HepG2 (cell line): ENCODE data around the gene ACSF3. TPM values are rescaled to one million over a fixed set of nuclear protein-coding genes. Genes with fewer than 3 reads are reported as not detected.

Experiments used
- AGO1 ChIP-seq: fragments of 200-400 bp; formaldehyde crosslinking; IDR thresholded peaks from 2 replicates; pipeline ENCODE4 v1.6.1; 2017; ENCODE audit warnings: mild to moderate bottlenecking, low read depth, low read length, moderate library complexity; ENCODE audit not compliant: poor library complexity, severe bottlenecking
- AGO2 ChIP-seq: fragments of 200-400 bp; formaldehyde crosslinking; optimal IDR thresholded peaks from 2 replicates; pipeline ENCODE3; 2017; ENCODE audit warnings: mild to moderate bottlenecking, low read depth, low read length, moderate library complexity
- ELF3 ChIP-seq: IDR thresholded peaks from 2 replicates; pipeline ENCODE4 v1.6.1; 2016; ENCODE audit warnings: missing genetic modification reagents, missing compliant biosample characterization
- EZH2 ChIP-seq: conservative IDR thresholded peaks from 2 replicates; pipeline ENCODE4 v1.6.1; 2012; ENCODE audit warnings: mild to moderate bottlenecking, low read depth, low read length, moderate library complexity
- GFI1 ChIP-seq: sonication (generic); formaldehyde crosslinking; IDR thresholded peaks from 2 replicates; pipeline ENCODE4 v1.5.0; 2020; ENCODE audit warnings: missing genetic modification reagents, mild to moderate bottlenecking, borderline replicate concordance
- HOXD1 ChIP-seq: sonication (generic); formaldehyde crosslinking; IDR thresholded peaks from 2 replicates; pipeline ENCODE4 v1.5.0; 2020; ENCODE audit warnings: missing genetic modification reagents
- IRF2 ChIP-seq: IDR thresholded peaks from 2 replicates; pipeline ENCODE4 v1.6.1; 2018; ENCODE audit warnings: missing genetic modification reagents, missing compliant biosample characterization
- KDM3A ChIP-seq: IDR thresholded peaks from 2 replicates; pipeline ENCODE4 v1.6.1; 2018; ENCODE audit warnings: low read depth, missing compliant biosample characterization
- KDM6A ChIP-seq: IDR thresholded peaks from 2 replicates; pipeline ENCODE4 v1.6.1; 2016; ENCODE audit warnings: low read depth
- MED1 ChIP-seq: sonication (generic); formaldehyde crosslinking; IDR thresholded peaks from 2 replicates; pipeline ENCODE4 v1.4.0; 2020; ENCODE audit warnings: missing genetic modification reagents
- MYC ChIP-seq: sonication (generic); formaldehyde crosslinking; IDR thresholded peaks from 2 replicates; pipeline ENCODE4 v1.9.0; 2021; ENCODE audit warnings: missing genetic modification reagents, borderline replicate concordance
- PAX8 ChIP-seq: sonication (generic); formaldehyde crosslinking; IDR thresholded peaks from 2 replicates; pipeline ENCODE4 v1.8.0; 2022; ENCODE audit warnings: mild to moderate bottlenecking, missing genetic modification reagents, borderline replicate concordance
- PCBP2 ChIP-seq: fragments of 200-400 bp; formaldehyde crosslinking; optimal IDR thresholded peaks from 2 replicates; pipeline ENCODE3; 2018; ENCODE audit warnings: low read length, low read depth; ENCODE audit not compliant: poor library complexity, severe bottlenecking
- POLR2G ChIP-seq: fragments of 200-400 bp; formaldehyde crosslinking; IDR thresholded peaks from 2 replicates; pipeline ENCODE4 v1.6.1; 2018; ENCODE audit warnings: mild to moderate bottlenecking, low read depth, low read length, moderate library complexity
- RAD21 ChIP-seq: fragments of 450-650 bp; formaldehyde crosslinking; IDR thresholded peaks from 2 replicates; pipeline ENCODE4 v1.5.0; 2020; ENCODE audit warnings: mild to moderate bottlenecking
- SOX13 ChIP-seq, 3 experiments: fragments of 450-650 bp in 1 of 3; sonication (generic) in 1 of 3; formaldehyde crosslinking in 1 of 3; IDR thresholded peaks in 2 of 3; conservative IDR thresholded peaks in 1 of 3; 2 replicates each; pipeline versions ENCODE4 v1.5.0 to v1.6.1; 2016 to 2020; ENCODE audit warnings: antibody characterized with exemption in 1 of 3, mild to moderate bottlenecking in 1 of 3, missing compliant biosample characterization in 1 of 3, missing genetic modification reagents in 1 of 3, moderate library complexity in 1 of 3
- STAG1 ChIP-seq: sonication (generic); formaldehyde crosslinking; IDR thresholded peaks from 2 replicates; pipeline ENCODE4 v1.4.0; 2020; ENCODE audit warnings: missing genetic modification reagents
- TOE1 ChIP-seq: sonication (generic); formaldehyde crosslinking; IDR thresholded peaks from 2 replicates; pipeline ENCODE4 v1.4.0; 2020; ENCODE audit warnings: mild to moderate bottlenecking, missing genetic modification reagents
- ZNF12 ChIP-seq: sonication (generic); formaldehyde crosslinking; IDR thresholded peaks from 2 replicates; pipeline ENCODE4 v1.5.0; 2020; ENCODE audit warnings: missing genetic modification reagents
- ZNF570 ChIP-seq: sonication (generic); formaldehyde crosslinking; IDR thresholded peaks from 2 replicates; pipeline ENCODE4 v1.4.0; 2020; ENCODE audit warnings: mild to moderate bottlenecking, missing genetic modification reagents, borderline replicate concordance
- ZNF615 ChIP-seq: sonication (generic); formaldehyde crosslinking; IDR thresholded peaks from 2 replicates; pipeline ENCODE4 v1.5.0; 2020; ENCODE audit warnings: mild to moderate bottlenecking, missing genetic modification reagents, borderline replicate concordance
- polyA plus RNA-seq, 8 experiments: library from polyadenylated mRNA; depleted of rRNA in 3 of 8; stranded (reverse) in 7 of 8; unstranded in 1 of 8; fragments of >200 nt; fragmentation: Illumina TruSeq in 4 of 8; extraction: Trizol in 4 of 8; gene quantifications; 2 replicates each; pipeline versions ENCODE4 v1.2.1 to v1.2.3, GENCODE V29; 2011 to 2016; ENCODE audit warnings: low read depth in 4 of 8, missing spikeins in 1 of 8, mixed read lengths in 1 of 8; ENCODE audit not compliant: insufficient read depth in 1 of 8
- total RNA-seq, 5 experiments: library from RNA; depleted of rRNA; stranded (reverse); fragments of >200 nt; fragmentation: Illumina TruSeq; extraction: Trizol; gene quantifications; 2 replicates each; pipeline ENCODE4 v1.2.3, GENCODE V29; 2016; ENCODE audit warnings: low read depth in 1 of 5
- TF ChIP-seq, protein P1 (sequence below): IDR thresholded peaks from 2 replicates; pipeline ENCODE4 v1.6.1; 2016; ENCODE audit warnings: control low read depth
- TF ChIP-seq, protein P2 (sequence below): IDR thresholded peaks from 2 replicates; pipeline ENCODE4 v1.6.1; 2016; ENCODE audit warnings: low read depth
- TF ChIP-seq, protein P3 (sequence below): sonication (generic); formaldehyde crosslinking; IDR thresholded peaks from 2 replicates; pipeline ENCODE4 v1.4.0; 2020; ENCODE audit warnings: mild to moderate bottlenecking, missing genetic modification reagents

The ACSF3 gene
- total and polyA plus RNA-seq, 2 of the 13 experiments (the other 11 are each of a cell fraction or from before 2014, with no cell fraction given), result 14.9 to 30.6 TPM

DNA sequence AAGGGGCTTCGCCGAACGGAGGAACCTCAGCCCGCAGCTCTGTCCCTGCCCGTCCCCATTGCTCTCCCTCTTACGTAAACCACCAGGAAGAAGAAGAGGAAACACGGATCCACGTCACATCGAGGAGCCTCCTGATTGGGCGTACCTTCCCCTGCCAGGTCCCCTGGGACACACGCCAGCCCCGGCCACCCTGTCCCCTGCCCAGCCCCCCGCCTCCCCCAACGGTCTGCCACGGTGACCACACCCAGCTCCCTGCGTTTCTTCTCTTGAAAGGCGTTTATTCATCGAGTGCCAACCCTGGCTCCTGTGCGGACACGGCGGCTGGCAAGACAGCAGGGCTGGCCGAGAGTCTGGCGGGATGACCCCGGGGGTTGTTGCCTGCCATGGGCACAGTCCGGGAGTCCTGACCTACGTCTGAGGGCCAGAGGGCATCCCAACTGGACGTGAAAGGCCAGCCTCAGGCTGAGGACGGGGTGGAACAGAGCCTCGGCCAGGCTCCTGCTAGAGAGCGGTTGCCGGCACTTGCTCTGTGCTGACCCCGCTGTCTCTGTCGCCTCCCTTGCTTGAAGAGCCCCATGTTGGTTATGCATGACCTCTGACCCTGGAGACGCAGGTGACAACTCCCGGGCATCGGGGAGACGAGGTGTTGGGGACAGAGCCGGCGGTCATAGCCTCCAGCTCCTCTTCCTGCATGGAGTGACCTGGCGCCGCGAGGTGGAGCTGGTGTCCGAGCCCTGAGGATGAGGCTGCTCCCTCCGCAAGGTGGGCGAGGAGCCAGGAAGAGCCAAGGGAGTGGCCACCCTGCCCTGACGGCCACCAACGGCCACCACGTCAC is 40.5 kb upstream of the ACSF3 start (continued):
- TF ChIP-seq PCBP2 (no peak), AGO2 (peak; percentile 68), AGO1 (peak; percentile 88), EZH2 (peak; percentile 81), ZNF615 (CRISPR knock-in tag) (no peak), MED1 (CRISPR knock-in tag) (no peak), TOE1 (CRISPR knock-in tag) (no peak), HOXD1 (no peak), ZNF570 (CRISPR knock-in tag) (no peak), ELF3 (CRISPR knock-in tag) (no peak), POLR2G (peak; percentile 36; the same call in 1 of the 2 replicates), ZNF12 (no peak), IRF2 (CRISPR knock-in tag) (no peak), KDM6A (CRISPR knock-in tag) (no peak), KDM3A (CRISPR knock-in tag) (no peak), MYC (CRISPR knock-in tag) (0 out of 2 replicates have a peak, but pooled peaks have one; percentile 17), STAG1 (CRISPR knock-in tag) (peak; percentile 62), GFI1 (CRISPR knock-in tag) (no peak), SOX13 (IDR thresholded peaks at IDR 0.05) (no peak), SOX13 (CRISPR knock-in tag; conservative IDR thresholded peaks at IDR 0.05 in 1 of 2, IDR thresholded peaks at IDR 0.05 in 1 of 2) (no peak), RAD21 (CRISPR knock-in tag) (0 out of 2 replicates have a peak, but pooled peaks have one; percentile 7), PAX8 (CRISPR knock-in tag) (no peak)
- TF ChIP-seq, protein P1, sequence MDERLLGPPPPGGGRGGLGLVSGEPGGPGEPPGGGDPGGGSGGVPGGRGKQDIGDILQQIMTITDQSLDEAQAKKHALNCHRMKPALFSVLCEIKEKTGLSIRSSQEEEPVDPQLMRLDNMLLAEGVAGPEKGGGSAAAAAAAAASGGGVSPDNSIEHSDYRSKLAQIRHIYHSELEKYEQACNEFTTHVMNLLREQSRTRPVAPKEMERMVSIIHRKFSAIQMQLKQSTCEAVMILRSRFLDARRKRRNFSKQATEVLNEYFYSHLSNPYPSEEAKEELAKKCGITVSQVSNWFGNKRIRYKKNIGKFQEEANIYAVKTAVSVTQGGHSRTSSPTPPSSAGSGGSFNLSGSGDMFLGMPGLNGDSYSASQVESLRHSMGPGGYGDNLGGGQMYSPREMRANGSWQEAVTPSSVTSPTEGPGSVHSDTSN (CRISPR knock-in tag), result no peak
- TF ChIP-seq, protein P2, sequence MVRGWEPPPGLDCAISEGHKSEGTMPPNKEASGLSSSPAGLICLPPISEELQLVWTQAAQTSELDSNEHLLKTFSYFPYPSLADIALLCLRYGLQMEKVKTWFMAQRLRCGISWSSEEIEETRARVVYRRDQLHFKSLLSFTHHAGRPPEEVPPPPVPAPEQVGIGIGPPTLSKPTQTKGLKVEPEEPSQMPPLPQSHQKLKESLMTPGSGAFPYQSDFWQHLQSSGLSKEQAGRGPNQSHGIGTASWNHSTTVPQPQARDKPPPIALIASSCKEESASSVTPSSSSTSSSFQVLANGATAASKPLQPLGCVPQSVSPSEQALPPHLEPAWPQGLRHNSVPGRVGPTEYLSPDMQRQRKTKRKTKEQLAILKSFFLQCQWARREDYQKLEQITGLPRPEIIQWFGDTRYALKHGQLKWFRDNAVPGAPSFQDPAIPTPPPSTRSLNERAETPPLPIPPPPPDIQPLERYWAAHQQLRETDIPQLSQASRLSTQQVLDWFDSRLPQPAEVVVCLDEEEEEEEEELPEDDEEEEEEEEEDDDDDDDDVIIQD (CRISPR knock-in tag), result no peak
- TF ChIP-seq, protein P3, sequence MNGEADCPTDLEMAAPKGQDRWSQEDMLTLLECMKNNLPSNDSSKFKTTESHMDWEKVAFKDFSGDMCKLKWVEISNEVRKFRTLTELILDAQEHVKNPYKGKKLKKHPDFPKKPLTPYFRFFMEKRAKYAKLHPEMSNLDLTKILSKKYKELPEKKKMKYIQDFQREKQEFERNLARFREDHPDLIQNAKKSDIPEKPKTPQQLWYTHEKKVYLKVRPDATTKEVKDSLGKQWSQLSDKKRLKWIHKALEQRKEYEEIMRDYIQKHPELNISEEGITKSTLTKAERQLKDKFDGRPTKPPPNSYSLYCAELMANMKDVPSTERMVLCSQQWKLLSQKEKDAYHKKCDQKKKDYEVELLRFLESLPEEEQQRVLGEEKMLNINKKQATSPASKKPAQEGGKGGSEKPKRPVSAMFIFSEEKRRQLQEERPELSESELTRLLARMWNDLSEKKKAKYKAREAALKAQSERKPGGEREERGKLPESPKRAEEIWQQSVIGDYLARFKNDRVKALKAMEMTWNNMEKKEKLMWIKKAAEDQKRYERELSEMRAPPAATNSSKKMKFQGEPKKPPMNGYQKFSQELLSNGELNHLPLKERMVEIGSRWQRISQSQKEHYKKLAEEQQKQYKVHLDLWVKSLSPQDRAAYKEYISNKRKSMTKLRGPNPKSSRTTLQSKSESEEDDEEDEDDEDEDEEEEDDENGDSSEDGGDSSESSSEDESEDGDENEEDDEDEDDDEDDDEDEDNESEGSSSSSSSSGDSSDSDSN (CRISPR knock-in tag), result 0 out of 2 replicates have a peak, but pooled peaks have one; percentile 18
